Endothelial cell of umbilical vein (primary cell): ENCODE results near the gene USP47. TPM values are rescaled to one million over a fixed set of nuclear protein-coding genes. Genes with fewer than 3 reads are reported as not detected.

ENCODE experiments used
- BruUV-seq: library from RNA; stranded (reverse); fragments of 400-500 nt; replicated peaks from 2 replicates; lab custom pipeline; 2021; lab: Mats Ljungman, UMichigan
- CTCF ChIA-PET: fragments of 300-600, 350-600 bp; sonication (Branson Sonifier 250); formaldehyde crosslinking; loops from one replicate; lab custom pipeline; 2021; ENCODE audit warnings: antibody characterized with exemption, inconsistent platforms; lab: Charles Lee
- POLR2A ChIA-PET: fragments of 300-600, 350-600 bp; sonication (Branson Sonifier 250); formaldehyde crosslinking; loops from one replicate; lab custom pipeline; 2021; ENCODE audit warnings: antibody characterized with exemption, inconsistent platforms; lab: Charles Lee
- DNase-seq: peaks from one replicate; pipeline ENCODE4 v3.0.0-alpha.2; 2011; ENCODE audit warnings: low read depth, low spot score
- FAIRE-seq: peaks from 2 replicates; lab custom pipeline; 2011; peaks lifted over from hg19 to GRCh38; lab: Jason Lieb, UNC
- H2AFZ ChIP-seq: 2 replicates; pipeline ENCODE4 v1.6.0; 2012; ENCODE audit warnings: low read depth, low read length, control low read depth, inconsistent platforms
- H3K27ac ChIP-seq: 2 replicates; pipeline ENCODE4 v1.5.1; 2011; ENCODE audit warnings: low read depth, mild to moderate bottlenecking, control low read depth, low read length, moderate library complexity; ENCODE audit not compliant: insufficient read depth
- H3K27me3 ChIP-seq, 2 experiments: 2 replicates each; pipeline versions ENCODE4 v1.6.0 to v1.6.1; 2011; ENCODE audit warnings: low read length in 2 of 2, mixed read lengths in 1 of 2; ENCODE audit not compliant: control insufficient read depth in 2 of 2, insufficient read depth in 2 of 2
- H3K36me3 ChIP-seq, 2 experiments: 2 replicates in 1 of 2; 3 replicates in 1 of 2; pipeline ENCODE4 v1.5.1; 2011; ENCODE audit warnings: low read length in 2 of 2, mild to moderate bottlenecking in 1 of 2, moderate library complexity in 1 of 2; ENCODE audit not compliant: control insufficient read depth in 2 of 2, insufficient read depth in 2 of 2; ENCODE audit errors: extremely low read depth in 1 of 2
- H3K4me1 ChIP-seq: 3 replicates; pipeline ENCODE4 v1.5.1; 2011; ENCODE audit warnings: mild to moderate bottlenecking, low read length; ENCODE audit not compliant: control insufficient read depth, insufficient read depth; ENCODE audit errors: extremely low read depth
- H3K4me2 ChIP-seq: 2 replicates; pipeline ENCODE4 v1.6.1; 2011; ENCODE audit warnings: low read length, control low read depth, mixed read lengths; ENCODE audit not compliant: insufficient read depth
- H3K4me3 ChIP-seq, 3 experiments: fragments of 200-600 bp in 1 of 3; sonication (generic), shearing (Covaris generic) in 1 of 3; replicated peaks in 1 of 3; 2 replicates each; pipeline ENCODE4 v1.5.1; 2011 to 2016; ENCODE audit warnings: control low read depth in 3 of 3, low read length in 3 of 3, mild to moderate bottlenecking in 2 of 3, inconsistent platforms in 1 of 3, low read depth in 1 of 3, moderate library complexity in 1 of 3; ENCODE audit not compliant: insufficient read depth in 1 of 3
- H3K79me2 ChIP-seq: 2 replicates; pipeline ENCODE4 v1.6.0; 2012; ENCODE audit warnings: low read length, inconsistent platforms; ENCODE audit not compliant: control insufficient read depth, insufficient read depth
- H3K9ac ChIP-seq: replicated peaks from 2 replicates; pipeline ENCODE3; 2011; ENCODE audit warnings: low read length, control low read depth; ENCODE audit not compliant: insufficient read depth; ENCODE audit errors: extremely low read depth
- H3K9me1 ChIP-seq: replicated peaks from 3 replicates; pipeline ENCODE4 v1.6.0; 2011; ENCODE audit warnings: mild to moderate bottlenecking, low read length; ENCODE audit not compliant: control insufficient read depth, insufficient read depth; ENCODE audit errors: extremely low read depth
- H3K9me3 ChIP-seq: replicated peaks from 2 replicates; pipeline ENCODE4 v1.5.1; 2012; ENCODE audit warnings: low read length, inconsistent platforms; ENCODE audit not compliant: control insufficient read depth, insufficient read depth
- H4K20me1 ChIP-seq: replicated peaks from 2 replicates; pipeline ENCODE3; 2011; ENCODE audit warnings: mild to moderate bottlenecking, low read length; ENCODE audit not compliant: control insufficient read depth, insufficient read depth; ENCODE audit errors: extremely low read depth
- CTCF ChIP-seq, 2 donors: IDR thresholded peaks; 1 replicate in 1 of 2; 2 replicates in 1 of 2; pipeline ENCODE4 v1.5.1; 2011; ENCODE audit warnings: low read length in 2 of 2, mild to moderate bottlenecking in 2 of 2, moderate library complexity in 2 of 2, control low read depth in 1 of 2, inconsistent platforms in 1 of 2, low read depth in 1 of 2; ENCODE audit not compliant: insufficient read depth in 1 of 2; ENCODE audit errors: extremely low read depth in 1 of 2
- EZH2 ChIP-seq: IDR thresholded peaks from 2 replicates; pipeline ENCODE4 v1.6.1; 2012; ENCODE audit warnings: borderline replicate concordance, low read depth, mild to moderate bottlenecking, moderate library complexity, low read length, inconsistent platforms; ENCODE audit not compliant: severe bottlenecking
- FOS ChIP-seq: IDR thresholded peaks from 2 replicates; pipeline ENCODE4 v1.6.1; 2011; ENCODE audit warnings: mild to moderate bottlenecking, low read length, moderate library complexity, borderline replicate concordance; ENCODE audit not compliant: insufficient read depth
- GATA2 ChIP-seq: IDR thresholded peaks from 2 replicates; pipeline ENCODE4 v1.7.0; 2011; ENCODE audit warnings: low read depth, mild to moderate bottlenecking, moderate library complexity, mixed read lengths, low read length; ENCODE audit not compliant: insufficient read length, insufficient read depth
- JUN ChIP-seq: IDR thresholded peaks from 2 replicates; pipeline ENCODE4 v1.6.1; 2011; ENCODE audit warnings: borderline replicate concordance, low read depth; ENCODE audit not compliant: insufficient read length, insufficient read depth
- MAX ChIP-seq: IDR thresholded peaks from 2 replicates; pipeline ENCODE4 v1.6.1; 2011; ENCODE audit not compliant: insufficient read depth, insufficient read length
- MYC ChIP-seq: IDR thresholded peaks from one replicate; pipeline ENCODE4 v1.6.1; 2011; ENCODE audit warnings: mild to moderate bottlenecking, low read depth, low read length
- POLR2A ChIP-seq: IDR thresholded peaks from 2 replicates; pipeline ENCODE4 v1.6.1; 2012; ENCODE audit warnings: low read depth, mild to moderate bottlenecking, control low read depth, low read length
- POLR2AphosphoS5 ChIP-seq: IDR thresholded peaks from 2 replicates; pipeline ENCODE4 v1.6.1; 2012; ENCODE audit warnings: low read depth, mild to moderate bottlenecking, control low read depth, low read length, moderate library complexity; ENCODE audit not compliant: insufficient read depth
- dilution Hi-C: fragments of 300-500 bp; cut with MboI; formaldehyde crosslinking; loops from one replicate; pipeline ENCODE4 v1.15.0; 2019; ENCODE audit warnings: low sequenced_read_pairs; ENCODE audit not compliant: extremely low pct_ligation_motif_present
- intact Hi-C: fragments of 100-400 bp; cut with micrococcal nuclease; formaldehyde crosslinking; loops from one replicate; pipeline ENCODE4 v1.10.0; 2022
- polyA plus RNA-seq, 4 experiments: library from polyadenylated mRNA; depleted of rRNA in 3 of 4; stranded (reverse) in 3 of 4; unstranded in 1 of 4; fragments of >200 nt; gene quantifications; 2 replicates each; pipeline versions ENCODE4 v1.2.1 to v1.2.3, GENCODE V29; 2011 to 2012; ENCODE audit warnings: missing spikeins in 1 of 4
- total RNA-seq: library from RNA; stranded (reverse); gene quantifications from 2 replicates; pipeline ENCODE4 v1.2.3, GENCODE V29; 2021

The USP47 gene
- total and polyA plus RNA-seq, 2 donors (not counting 3 experiments of a cell fraction or from before 2014, with no cell fraction given) = 7.8 to 38.0 TPM

- H3K36me3 ChIP-seq = no peaks in the 10 kb centered on the region
- no peak overlapping the region for H2AFZ ChIP-seq
- H3K27ac ChIP-seq = no peak overlapping the region
- H4K20me1 ChIP-seq = no peaks in the 10 kb centered on the region
- no peak for TF ChIP-seq EZH2
- H3K4me3 ChIP-seq = no peak overlapping the region
- H3K4me2 ChIP-seq = no peak overlapping the region
- intact Hi-C loops = no loop called here
- H3K9me3 ChIP-seq = no peaks in the 10 kb centered on the region
- CTCF ChIA-PET = interaction anchor here (1.3 to 1.7 kb wide), 3 partner anchors 11 to 239 kb away, joined by 3 to 4 read pairs (median 3); no protein-coding TSS in a partner anchor
- FAIRE-seq (no peak), DNase-seq (no peak)
- H3K9me1 ChIP-seq = no peaks in the 10 kb centered on the region
- H3K79me2 ChIP-seq = no peaks in the 10 kb centered on the region
- H3K4me1 ChIP-seq = no peaks in the 10 kb centered on the region
- dilution Hi-C loops = no loop called here
- POLR2A ChIA-PET = no interaction called here
- H3K27me3 ChIP-seq = peaks cover 8 to 14% of the 10 kb centered on the region in 2 experiments
- no peak overlapping the region for H3K9ac ChIP-seq
- BruUV-seq = no TSS peak
These were observed 36.5 kb upstream of the USP47 start for GRCh38 chr11:11805228-11805627.

GRCh38 chr11:11806074-11806473 lies 35.7 kb upstream of the USP47 start:
- ChIA-PET POLR2A (no interaction called here), CTCF (interaction anchor here (1.3 to 3.8 kb wide), 6 partner anchors 7 to 778 kb away, joined by 3 to 20 read pairs (median 4); no protein-coding TSS in a partner anchor)
- Histone ChIP-seq H3K9ac (no peak overlapping the region), H2AFZ (no peak overlapping the region), H3K36me3 (no peaks in the 10 kb centered on the region), H3K9me3 (no peaks in the 10 kb centered on the region), H3K27ac (no peak overlapping the region), H3K79me2 (no peaks in the 10 kb centered on the region), H4K20me1 (no peaks in the 10 kb centered on the region), H3K4me1 (no peaks in the 10 kb centered on the region), H3K4me2 (no peak overlapping the region), H3K4me3 (no peak overlapping the region), H3K9me1 (no peaks in the 10 kb centered on the region), H3K27me3 (peaks cover 5 to 8% of the 10 kb centered on the region in 2 experiments)
- dilution Hi-C loops (no loop called here), intact Hi-C loops (no loop called here)
- no peak for TF ChIP-seq POLR2A
- no peak for TF ChIP-seq EZH2
- TF ChIP-seq MYC = no peak
- TF ChIP-seq GATA2 = no peak
- TF ChIP-seq CTCF (IDR thresholded peaks at IDR 0.05; ENCODE audit: extremely low read depth in 1 of 2, insufficient read depth in 1 of 2, low read depth in 1 of 2, low read length in 2 of 2) = no peak
- no peak for TF ChIP-seq JUN
- TF ChIP-seq MAX = no peak
- TF ChIP-seq POLR2AphosphoS5 = no peak
- no peak for TF ChIP-seq FOS
- FAIRE-seq (no peak), DNase-seq (no peak)
- no TSS peak for BruUV-seq
